Adipocyte (in vitro differentiated cells): Measurements from ENCODE around the gene DCD.

Experiments used
- DNase-seq: peaks from one replicate; pipeline ENCODE4 v3.0.0-alpha.2; 2015; ENCODE audit warnings: low read depth
- H3K27me3 ChIP-seq: replicated peaks from 2 replicates; pipeline ENCODE4 v1.7.0; 2013; ENCODE audit warnings: mild to moderate bottlenecking, low read length, moderate library complexity; ENCODE audit not compliant: control insufficient read depth, insufficient read depth
- H3K36me3 ChIP-seq: 2 replicates; pipeline ENCODE4 v1.7.0; 2013; ENCODE audit warnings: low read length, mild to moderate bottlenecking, moderate library complexity; ENCODE audit not compliant: control insufficient read depth, insufficient read depth, severe bottlenecking
- H3K4me1 ChIP-seq: 2 replicates; pipeline ENCODE4 v1.7.0; 2013; ENCODE audit warnings: mild to moderate bottlenecking, low read length, moderate library complexity; ENCODE audit not compliant: control insufficient read depth, insufficient read depth
- H3K4me3 ChIP-seq: 2 replicates; pipeline ENCODE4 v1.7.0; 2013; ENCODE audit warnings: mild to moderate bottlenecking, low read length, moderate library complexity
- H3K9ac ChIP-seq: 2 replicates; pipeline ENCODE4 v1.7.0; 2013; ENCODE audit warnings: mild to moderate bottlenecking, low read length, moderate library complexity
- H3K9me3 ChIP-seq: 2 replicates; pipeline ENCODE4 v1.7.0; 2013; ENCODE audit warnings: mild to moderate bottlenecking, low read length, moderate library complexity; ENCODE audit not compliant: control insufficient read depth

Gene DCD

DNA sequence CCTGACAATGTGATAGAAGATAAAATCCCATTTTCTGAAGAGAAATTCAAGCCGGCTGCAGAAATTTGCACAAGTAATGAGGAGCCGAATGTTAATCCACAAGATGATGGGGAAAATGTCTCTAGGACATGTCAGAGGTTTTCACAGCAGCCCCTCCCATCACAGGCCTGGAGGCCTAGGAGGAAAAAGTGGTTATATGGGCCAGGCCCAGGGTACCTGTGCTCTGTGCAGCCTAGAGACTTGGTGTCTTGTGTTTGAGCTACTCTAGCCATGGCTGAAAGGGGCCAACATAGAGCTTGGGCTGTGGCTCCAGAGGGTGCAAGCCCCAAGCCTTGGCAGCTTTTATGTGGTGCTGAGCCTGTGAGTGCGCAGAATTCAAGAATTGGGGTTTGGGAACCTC, 20.9 kb downstream of the DCD start:
- peaks cover 59% of the 10 kb centered on the region for H3K27me3 ChIP-seq
- H3K36me3 ChIP-seq, result no peaks in the 10 kb centered on the region
- peaks cover 3% of the 10 kb centered on the region for H3K4me1 ChIP-seq
- H3K9me3 ChIP-seq, result peaks cover 12% of the 10 kb centered on the region
- no peak for DNase-seq
- no peak overlapping the region for H3K9ac ChIP-seq
- H3K4me3 ChIP-seq, result no peak overlapping the region

DNA sequence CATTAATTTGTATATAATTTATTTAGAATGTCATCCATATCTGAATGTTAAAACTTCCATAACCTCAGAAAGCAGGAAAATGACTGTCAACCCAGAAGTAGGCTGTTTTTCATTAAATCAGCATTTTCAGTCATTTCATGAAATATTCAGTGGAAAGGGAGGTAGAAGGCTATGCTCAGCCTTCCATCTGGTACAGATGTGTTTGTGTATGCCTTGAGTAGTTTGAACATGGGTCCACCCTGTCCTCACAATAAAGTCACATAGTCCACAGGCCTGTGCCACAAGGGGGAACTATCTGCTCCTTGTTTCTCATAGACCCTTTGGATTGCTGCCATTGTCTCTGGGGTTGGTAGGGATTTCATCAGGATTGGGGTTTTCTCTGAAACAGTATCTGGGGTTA, 22.6 kb downstream of the DCD start:
- peaks cover 3% of the 10 kb centered on the region for H3K4me1 ChIP-seq
- no peak for DNase-seq
- H3K9ac ChIP-seq, result no peak overlapping the region

DNA sequence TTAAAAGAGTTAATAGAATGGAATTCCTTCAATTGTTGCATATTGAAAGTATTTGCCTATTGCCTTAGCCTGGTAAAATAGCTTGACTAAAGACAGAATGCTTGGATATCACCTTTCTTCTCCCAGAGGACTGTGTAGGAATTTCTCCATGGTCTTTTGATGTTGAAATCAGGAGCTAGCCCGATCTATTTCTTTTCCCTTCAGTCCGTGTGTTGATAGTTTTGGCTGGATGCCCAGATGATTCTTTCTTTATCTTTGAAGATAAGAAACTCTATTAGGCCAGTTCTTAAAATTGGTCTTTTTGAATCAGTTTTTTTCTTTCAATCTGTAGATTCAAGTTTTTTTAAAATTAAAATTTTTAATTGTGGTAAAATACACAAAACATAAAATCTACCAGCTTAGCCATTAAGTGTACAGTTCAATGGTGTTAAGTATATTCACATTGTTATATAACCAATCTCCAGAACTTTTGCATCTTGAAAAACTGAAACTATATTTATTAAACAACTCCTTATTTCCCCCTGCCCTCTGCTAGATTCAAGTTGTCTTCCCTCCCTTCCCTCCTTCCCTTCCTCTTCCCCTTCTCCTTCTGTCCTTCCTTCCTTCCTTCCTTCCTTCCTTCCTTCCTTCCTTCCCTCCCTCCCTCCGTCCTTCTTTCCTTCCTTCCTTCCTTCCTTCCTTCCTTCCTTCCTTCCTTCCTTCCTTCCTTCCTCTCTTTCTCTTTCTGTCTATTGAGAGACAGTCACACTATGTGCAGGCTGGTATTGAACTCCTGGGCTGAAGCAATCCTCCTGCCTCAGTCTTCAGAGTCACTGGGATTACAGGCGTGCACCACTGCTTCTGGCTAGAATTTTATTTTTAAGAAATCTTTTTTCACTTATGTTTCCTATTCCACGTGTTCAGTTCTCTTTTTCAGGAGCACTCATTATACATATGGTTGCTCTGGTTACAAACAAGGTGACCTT, 23.6 kb downstream of the DCD start:
- no peaks in the 10 kb centered on the region for H3K36me3 ChIP-seq
- peaks cover 3% of the 10 kb centered on the region for H3K4me1 ChIP-seq
- DNase-seq, result no peak
- H3K4me3 ChIP-seq, result no peak overlapping the region
- no peak overlapping the region for H3K9ac ChIP-seq
- peaks cover 12% of the 10 kb centered on the region for H3K9me3 ChIP-seq
- H3K27me3 ChIP-seq, result peaks cover 53% of the 10 kb centered on the region

More for the DNA sequence above, 22.6 kb downstream of the DCD start:
- Histone ChIP-seq H3K9me3 (peaks cover 12% of the 10 kb centered on the region), H3K36me3 (no peaks in the 10 kb centered on the region), H3K27me3 (peaks cover 63% of the 10 kb centered on the region), H3K4me3 (no peak overlapping the region)

DNA sequence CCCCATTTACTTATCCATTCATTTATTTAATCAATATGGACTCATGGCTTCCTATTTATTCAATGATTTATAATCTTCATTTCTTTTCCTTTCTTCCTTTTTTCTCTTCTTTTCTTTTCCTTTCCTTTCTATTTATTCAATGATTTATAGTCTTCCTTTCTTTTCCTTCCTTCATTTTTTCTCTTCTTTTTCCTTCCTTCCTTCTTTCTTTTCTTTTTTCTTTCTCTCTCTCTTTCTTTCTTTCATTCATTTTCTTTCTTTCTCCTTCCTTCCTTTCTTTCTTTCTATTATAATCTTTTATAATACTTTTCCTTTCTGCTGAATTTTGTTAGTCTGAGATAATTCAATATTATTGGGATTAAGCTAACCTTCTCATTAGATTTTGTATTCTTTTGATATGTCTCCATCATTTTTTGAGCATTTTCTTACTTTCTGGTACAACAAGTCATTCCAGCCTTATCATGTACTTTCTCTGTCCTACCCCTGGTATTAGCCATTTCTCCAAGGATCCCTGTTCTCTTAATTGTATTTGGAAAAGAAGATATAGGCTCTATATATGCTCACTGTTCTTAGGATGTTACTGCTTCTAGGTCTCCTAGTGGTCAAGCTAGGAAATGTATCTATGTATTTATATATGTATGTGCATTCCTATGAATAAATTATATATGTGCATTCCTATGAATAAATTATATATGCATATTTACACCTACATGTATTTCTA, 25.5 kb downstream of the DCD start:
- no peak for DNase-seq
- Histone ChIP-seq H3K9ac (no peak overlapping the region), H3K9me3 (peaks cover 4% of the 10 kb centered on the region), H3K27me3 (peaks cover 36% of the 10 kb centered on the region), H3K4me3 (no peak overlapping the region), H3K36me3 (no peaks in the 10 kb centered on the region), H3K4me1 (peaks cover 3% of the 10 kb centered on the region)

DNA sequence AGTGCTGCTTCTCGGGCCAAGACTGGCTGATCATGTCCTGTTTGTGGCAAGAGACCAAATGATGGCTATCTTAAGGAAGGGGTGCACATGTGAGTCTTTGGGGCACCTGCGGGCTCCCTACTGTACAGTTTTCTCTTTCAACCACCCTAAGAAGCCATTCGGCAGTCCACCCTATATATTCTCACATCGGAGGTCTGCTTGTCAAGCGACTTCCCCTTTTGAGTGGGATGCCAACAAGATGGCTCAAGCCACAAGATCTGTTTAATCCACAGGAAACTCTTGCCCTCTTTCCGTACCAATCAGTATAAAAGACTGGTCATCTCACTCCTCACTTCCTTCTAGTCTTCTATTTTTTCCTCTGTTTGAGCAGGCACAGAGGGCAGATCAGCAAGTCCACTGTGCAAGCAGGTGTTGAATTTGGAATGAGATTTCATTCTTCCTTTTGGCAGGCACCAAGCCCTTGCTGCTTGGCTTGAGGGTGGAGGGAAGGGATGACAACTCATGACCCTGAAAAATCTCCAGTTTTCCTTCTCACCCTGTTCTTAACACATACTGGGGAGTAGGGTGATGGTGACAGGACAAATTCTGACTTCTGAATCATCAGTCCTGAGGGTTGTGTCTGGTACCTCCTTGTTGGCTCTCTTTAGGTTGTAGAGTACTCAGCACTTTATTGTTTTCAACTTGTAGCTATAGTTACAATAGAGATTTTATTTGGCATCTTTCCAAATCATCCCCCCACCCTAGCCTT, 31.1 kb downstream of the DCD start:
- H3K4me3 ChIP-seq, result no peak overlapping the region
- no peaks in the 10 kb centered on the region for H3K9me3 ChIP-seq
- no peak overlapping the region for H3K9ac ChIP-seq
- no peaks in the 10 kb centered on the region for H3K4me1 ChIP-seq
- no peak for DNase-seq
- H3K27me3 ChIP-seq, result peaks cover 43% of the 10 kb centered on the region
- H3K36me3 ChIP-seq, result no peaks in the 10 kb centered on the region

DNA sequence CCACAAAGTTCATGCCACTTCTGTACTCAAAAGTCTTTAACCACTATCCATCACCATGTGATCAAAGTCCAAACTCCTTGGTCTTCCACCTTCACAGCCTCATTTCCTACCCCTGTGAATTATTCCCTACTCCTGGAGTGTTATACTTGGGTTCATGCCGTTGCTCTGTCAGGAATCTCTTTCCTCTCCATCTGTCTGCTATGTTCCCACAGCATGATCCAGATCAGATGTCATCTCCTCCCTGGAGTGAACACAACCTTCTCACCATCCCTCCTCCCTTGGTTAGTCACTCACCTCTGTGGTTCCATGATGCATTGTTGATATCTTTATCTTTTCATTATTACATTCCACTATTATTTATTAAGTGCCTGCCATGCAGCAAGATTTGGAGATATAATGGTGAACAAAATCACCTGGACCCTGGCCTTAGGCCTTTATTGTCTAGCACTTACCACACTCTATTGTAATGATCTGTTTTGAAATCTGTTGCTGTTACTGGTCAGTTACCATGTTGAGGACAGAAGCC, 35.9 kb downstream of the DCD start:
- DNase-seq, result no peak
- Histone ChIP-seq H3K4me1 (no peaks in the 10 kb centered on the region), H3K4me3 (no peak overlapping the region), H3K27me3 (peaks cover 66% of the 10 kb centered on the region), H3K9ac (no peak overlapping the region), H3K36me3 (no peaks in the 10 kb centered on the region), H3K9me3 (no peaks in the 10 kb centered on the region)

DNA sequence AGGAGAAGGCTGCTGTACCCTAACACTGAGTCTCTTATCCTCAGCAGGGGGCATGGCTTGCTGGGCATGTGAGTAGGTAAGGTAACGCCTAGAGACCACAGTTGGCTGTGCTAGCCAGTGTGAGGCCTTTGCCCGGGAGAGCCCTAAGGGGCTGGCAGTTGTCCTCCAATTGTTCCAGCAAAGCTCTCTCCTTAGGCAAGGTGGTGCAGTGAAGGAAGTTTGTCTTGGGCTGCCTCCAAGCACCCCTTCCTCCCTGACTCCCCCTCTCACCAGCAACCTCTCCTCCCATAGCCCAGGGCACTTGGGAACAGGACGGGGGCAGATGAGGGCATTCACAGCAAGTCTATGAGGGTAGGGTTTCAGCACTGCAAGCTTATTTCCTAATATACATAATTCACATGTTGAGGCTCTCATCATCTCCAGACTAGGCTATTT, 36.4 kb downstream of the DCD start:
- Histone ChIP-seq H3K4me1 (no peaks in the 10 kb centered on the region), H3K27me3 (peaks cover 66% of the 10 kb centered on the region), H3K4me3 (no peak overlapping the region), H3K9me3 (no peaks in the 10 kb centered on the region), H3K9ac (no peak overlapping the region), H3K36me3 (no peaks in the 10 kb centered on the region)
- DNase-seq, result no peak

DNA sequence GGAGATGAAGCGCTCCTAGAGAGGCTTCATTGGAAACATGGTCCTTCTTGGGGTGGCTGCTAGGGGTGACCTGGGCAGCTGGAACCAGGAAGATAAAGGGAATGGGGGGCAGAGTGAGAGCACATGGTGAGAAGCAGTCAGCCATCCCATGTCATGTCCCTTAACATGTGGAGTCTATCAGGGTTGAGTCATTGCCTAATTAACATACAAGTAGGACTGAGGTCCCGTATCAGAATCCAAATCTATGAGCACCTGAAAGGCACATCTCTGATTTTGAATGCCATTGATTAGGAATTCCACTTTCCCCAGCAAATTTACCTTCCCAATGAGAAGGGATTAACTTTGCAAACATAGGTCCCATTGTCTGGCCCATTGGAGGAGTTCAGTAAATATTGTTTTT, 39.4 kb downstream of the DCD start:
- Histone ChIP-seq H3K36me3 (no peaks in the 10 kb centered on the region), H3K27me3 (peaks cover 40% of the 10 kb centered on the region), H3K4me3 (no peak overlapping the region), H3K9ac (no peak overlapping the region), H3K9me3 (no peaks in the 10 kb centered on the region), H3K4me1 (no peaks in the 10 kb centered on the region)
- DNase-seq, result no peak

DNA sequence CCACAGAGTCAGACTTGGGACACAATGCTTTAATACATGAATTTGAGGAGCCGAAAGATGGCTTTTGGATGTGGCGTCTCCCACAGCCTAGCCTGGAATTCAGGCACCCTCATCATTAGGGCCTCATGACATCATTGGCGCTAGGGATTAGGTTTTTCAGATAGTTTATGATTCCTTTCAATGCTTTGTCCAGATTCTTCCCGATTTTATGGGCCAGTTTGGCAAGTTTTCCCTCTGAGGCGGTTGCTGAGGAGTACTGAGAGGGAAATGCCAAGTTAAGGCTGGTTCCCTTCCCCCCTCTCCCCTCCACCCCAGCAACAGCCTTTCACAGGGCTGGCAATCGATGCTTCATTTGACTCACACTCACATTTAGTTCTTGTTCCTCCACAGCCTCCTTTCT, 40.0 kb downstream of the DCD start:
- peaks cover 40% of the 10 kb centered on the region for H3K27me3 ChIP-seq
- no peak for DNase-seq
- no peaks in the 10 kb centered on the region for H3K4me1 ChIP-seq
- H3K4me3 ChIP-seq, result no peak overlapping the region
- H3K36me3 ChIP-seq, result no peaks in the 10 kb centered on the region
- no peak overlapping the region for H3K9ac ChIP-seq
- H3K9me3 ChIP-seq, result no peaks in the 10 kb centered on the region

DNA sequence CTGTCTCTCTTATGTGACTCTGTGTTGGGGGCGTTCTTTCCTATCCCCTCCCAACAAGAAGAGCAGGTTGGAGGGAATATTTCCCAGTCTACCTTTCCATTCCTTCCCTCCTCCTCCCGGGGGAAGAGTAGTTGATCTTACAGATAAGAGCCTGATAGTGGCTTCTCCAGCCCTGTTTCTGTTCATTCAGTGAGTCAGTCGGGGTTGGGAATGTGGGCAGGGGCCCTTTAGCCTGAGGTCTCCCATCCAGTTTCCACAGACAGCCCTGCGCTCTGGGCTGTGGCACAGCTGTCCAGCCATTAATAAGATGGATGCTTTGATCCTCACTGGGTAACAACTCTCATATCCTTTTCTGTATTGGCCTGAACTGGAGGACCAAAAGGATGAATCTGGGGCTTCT, 41.6 kb downstream of the DCD start:
- no peak for DNase-seq
- Histone ChIP-seq H3K36me3 (no peaks in the 10 kb centered on the region), H3K4me1 (peaks cover 15% of the 10 kb centered on the region), H3K9me3 (no peaks in the 10 kb centered on the region), H3K4me3 (no peak overlapping the region), H3K27me3 (peaks cover 35% of the 10 kb centered on the region), H3K9ac (no peak overlapping the region)
